Stimulated activated CD8-positive, alpha-beta memory T cell treated with anti-CD3 and anti-CD28 coated beads, Interleukin-2, amount 100 ng/mL, for 1 hour (primary cell): ENCODE measurements around the gene MT1X.
A peak's percentile ranks its signal among the peaks of the same experiment; 100 is the strongest.

Source experiments
- DNase-seq, 2 donors: peaks; one replicate each; pipeline ENCODE4 v3.0.0-alpha.2; 2020; ENCODE audit warnings: low read depth in 2 of 2

Gene MT1X

GRCh38 chr16:56679078-56679730 is 3.1 kb upstream of the MT1X start:
- no peak for DNase-seq

GRCh38 chr16:56679818-56680217 is 2.5 kb upstream of the MT1X start:
- no peak for DNase-seq

GRCh38 chr16:56682703-56683397 is 580 bp downstream of the MT1X start:
- no peak for DNase-seq

DNA sequence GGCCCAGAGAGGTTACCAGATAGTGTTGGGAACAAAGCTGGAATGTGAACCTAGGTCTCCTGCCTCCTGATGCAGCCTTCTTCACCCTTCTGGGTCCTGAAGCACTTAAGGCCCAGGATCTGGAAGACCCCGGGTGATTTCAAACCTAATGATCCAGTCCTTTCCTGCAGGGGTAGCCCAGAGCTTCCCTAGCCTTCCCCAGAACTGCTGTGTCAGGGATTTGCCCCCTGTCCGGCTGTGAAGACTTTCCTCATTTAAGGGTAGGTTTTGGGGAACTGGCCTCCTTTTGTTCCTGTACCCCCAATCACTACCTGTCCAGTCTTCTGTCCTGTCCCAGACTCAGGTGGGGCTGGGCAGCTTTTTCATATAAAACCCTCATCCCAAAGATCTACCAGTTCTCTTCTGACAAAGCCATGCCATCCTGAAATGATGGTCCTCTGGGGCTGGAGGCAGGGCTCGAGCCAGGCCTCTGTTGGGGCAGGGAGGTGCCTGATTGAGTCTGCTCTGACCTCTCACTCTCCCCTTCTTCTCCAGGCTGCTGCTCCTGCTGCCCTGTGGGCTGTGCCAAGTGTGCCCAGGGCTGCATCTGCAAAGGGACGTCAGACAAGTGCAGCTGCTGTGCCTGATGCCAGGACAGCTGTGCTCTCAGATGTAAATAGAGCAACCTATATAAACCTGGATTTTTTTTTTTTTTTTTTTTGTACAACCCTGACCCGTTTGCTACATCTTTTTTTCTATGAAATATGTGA is 1.3 kb downstream of the MT1X start:
- DNase-seq = no peak

DNA sequence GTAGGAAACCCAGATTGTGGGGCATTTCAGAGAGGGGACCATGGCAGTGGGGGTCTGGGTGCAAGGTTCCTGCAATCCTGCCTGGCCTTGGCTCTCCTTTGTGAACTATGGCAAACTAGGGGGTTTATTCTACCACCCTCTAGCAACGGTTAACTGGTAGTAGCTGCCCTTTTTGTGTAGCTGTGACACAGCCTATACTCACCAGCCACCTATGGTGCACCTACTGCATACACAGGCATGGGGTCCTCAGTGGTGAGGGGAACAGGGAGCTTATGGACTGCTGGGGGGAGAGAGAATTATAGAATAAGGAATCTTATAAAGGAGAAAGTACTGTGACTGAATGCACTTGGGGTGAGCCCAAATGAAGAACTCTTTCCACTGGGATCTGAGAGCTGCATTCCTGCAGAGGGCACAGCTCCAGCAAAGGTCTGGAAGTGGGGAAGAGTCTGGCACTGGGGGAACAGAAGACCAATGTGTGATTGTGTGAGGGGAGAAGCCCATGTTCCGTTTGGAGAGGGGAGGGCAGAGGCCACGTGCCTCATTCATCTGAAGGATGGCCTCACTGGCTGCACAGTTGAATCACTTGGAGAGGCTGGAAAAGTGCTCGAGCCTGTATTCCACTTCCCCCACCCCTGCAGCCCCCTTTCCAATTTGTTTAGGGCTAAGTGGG is 2.1 kb downstream of the MT1X start:
- DNase-seq = no peak

DNA sequence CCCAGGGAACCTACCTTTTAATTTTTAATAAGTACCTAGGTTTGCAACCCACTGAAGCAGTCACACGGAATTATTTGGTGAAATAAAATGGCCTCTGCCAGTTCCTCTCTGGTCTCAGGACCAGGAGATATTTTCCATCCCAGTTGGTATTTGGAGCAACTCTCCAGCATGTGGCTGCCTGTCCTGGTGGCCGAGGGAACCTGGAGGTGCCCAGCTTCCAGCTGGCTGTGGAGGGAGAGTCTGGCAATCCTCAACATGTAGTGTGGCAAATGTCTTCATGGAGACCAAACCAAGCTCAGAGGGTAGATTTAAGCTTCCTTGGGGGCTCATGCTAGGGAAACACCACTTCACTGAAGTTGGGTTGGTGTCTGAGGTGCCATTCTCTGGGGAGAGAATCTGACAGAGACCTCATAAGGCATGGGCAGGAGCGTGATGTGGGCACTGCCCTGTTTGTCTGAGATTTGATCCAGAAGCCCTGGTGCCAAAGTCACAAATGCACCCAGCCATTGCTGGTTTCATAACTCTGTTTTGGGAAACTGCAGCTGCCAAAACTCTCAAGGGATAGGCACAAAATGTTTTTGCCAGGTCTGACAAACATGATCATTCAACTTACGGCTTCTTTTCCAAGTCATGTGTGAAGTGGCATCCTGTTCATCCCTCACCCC is 2.8 kb downstream of the MT1X start:
- DNase-seq = no peak

- DNase-seq = no peak
Measured at GRCh38 chr16:56686758-56687157, 4.5 kb downstream of the MT1X start.

DNA sequence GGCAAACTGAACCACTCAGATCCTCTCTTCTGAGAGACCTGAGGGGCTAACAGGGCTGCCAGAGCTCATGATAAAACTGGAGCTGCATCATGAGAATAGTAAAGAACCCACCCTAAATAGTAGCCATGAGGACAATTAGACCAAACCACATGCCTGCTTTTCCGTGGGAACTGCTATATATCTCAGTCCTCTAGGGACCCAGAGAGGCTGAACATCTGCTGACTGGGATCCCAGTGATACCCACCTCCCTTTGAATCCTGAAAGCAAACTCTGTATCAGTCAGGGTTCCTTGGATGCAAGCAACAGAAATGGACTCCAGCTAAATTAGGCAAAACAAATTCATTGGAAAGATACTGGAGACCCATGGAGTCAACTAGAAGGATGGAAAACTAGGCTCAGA is 6.5 kb downstream of the MT1X start:
- no peak for DNase-seq

GRCh38 chr16:56689171-56689570 is 6.9 kb downstream of the MT1X start:
- DNase-seq = no peak

GRCh38 chr16:56690420-56691122 is 8.3 kb downstream of the MT1X start:
- no peak for DNase-seq

- DNase-seq = no peak
Measured at GRCh38 chr16:56691885-56692284, 9.6 kb downstream of the MT1X start.

DNA sequence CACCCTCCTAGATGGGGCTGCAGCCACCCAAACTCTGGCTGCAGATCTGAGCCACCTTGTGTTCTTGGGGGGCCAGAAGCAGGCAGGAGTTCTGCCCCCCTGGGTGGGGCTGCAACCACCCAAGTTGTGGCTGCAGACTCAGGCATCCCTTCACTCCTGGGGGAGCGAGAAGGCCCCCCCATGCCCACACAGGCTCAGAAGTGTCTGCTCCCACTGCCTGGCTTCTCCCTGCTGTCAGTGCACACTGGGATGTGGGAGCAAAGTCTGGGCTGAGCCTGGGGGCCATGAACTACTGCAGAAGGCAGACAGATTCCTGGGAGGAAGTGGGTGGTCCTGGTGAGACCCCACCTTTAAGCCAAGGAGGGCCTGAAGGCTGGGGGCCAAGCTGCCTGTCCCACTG is 13.0 kb downstream of the MT1X start:
- no peak for DNase-seq

DNA sequence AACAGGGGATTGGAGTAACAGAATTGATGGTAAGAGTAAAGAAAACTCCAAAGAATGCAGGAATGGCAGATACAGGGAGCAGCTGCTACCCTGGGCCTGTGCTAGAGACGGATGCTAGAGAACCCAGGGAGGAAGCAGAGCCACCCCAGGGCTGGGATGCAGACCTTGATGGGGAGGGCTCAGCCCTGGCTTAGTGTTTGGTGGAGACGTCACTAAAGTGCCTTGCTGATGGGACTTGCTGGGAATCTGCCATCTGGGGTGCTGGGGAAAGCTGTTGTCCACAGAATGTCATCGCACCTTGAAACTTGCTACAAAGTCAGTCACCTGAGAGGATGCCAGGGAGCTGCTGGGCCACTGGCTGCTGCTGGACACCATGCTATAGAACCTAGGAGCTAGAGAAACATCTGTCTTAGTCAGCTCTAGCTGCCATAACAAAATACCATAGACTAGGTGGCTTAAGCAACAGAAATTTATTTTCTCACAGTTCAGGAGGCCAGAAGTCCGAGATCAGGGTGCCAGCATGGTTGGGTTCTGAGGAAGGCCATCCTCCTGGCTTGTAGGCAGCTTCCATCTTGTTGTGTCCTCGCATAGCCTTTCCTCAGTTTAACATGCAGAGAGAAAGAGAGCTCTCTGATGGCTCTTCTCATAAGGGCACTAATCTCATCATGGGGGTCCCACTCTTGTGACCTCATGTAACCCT is 15.3 kb downstream of the MT1X start:
- DNase-seq = no peak

- DNase-seq = no peak
Measured at GRCh38 chr16:56700195-56700594, 17.9 kb downstream of the MT1X start.

DNA sequence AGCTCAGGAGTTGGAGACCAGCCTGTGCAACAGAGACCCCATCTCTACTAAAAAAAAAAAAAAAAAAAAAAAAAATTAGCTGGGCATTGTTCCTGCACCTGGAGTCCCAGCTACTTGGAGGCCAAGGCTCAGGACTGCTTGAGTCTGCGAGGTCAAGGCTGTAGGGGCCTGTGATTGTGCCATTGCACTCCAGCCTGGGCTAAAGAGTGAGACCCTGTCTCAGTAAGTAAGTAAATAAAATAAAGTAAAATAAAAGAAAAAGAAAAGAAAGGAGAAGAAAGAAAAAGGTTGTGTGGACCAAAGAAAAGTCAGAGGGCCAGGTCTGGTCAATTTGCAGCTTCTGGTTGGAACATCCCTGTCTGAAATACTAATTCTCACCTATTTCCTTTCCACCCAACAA is 18.4 kb downstream of the MT1X start:
- DNase-seq = no peak

GRCh38 chr16:56701534-56701933 is 19.3 kb downstream of the MT1X start:
- DNase-seq = no peak

DNA sequence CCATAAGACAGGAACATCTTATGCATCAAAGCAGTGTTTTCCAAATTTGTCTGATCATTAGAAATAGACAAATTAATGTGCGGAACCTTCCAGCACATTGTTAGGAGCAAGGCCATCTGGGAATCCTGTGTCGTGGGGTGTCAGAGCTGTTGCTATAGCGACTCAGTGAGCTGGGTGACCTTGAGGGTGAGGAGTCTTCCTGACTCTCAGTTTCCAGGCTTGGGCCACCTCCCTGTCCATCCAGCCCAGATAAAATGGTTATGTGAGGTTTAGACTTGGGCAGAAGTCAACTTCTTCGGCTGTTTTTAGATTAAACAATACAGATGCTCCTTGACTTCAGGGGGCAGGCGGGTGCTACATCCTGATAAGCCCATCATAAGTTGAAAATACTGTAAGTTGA is 20.6 kb downstream of the MT1X start:
- no peak for DNase-seq

- peak in 1 of 2 donors; percentile 9 for DNase-seq
Measured at GRCh38 chr16:56708525-56709442, 26.5 kb downstream of the MT1X start.

GRCh38 chr16:56709443-56710040 is 27.3 kb downstream of the MT1X start:
- DNase-seq = no peak
